ENCODE results near the gene IFNA21.

DNA sequence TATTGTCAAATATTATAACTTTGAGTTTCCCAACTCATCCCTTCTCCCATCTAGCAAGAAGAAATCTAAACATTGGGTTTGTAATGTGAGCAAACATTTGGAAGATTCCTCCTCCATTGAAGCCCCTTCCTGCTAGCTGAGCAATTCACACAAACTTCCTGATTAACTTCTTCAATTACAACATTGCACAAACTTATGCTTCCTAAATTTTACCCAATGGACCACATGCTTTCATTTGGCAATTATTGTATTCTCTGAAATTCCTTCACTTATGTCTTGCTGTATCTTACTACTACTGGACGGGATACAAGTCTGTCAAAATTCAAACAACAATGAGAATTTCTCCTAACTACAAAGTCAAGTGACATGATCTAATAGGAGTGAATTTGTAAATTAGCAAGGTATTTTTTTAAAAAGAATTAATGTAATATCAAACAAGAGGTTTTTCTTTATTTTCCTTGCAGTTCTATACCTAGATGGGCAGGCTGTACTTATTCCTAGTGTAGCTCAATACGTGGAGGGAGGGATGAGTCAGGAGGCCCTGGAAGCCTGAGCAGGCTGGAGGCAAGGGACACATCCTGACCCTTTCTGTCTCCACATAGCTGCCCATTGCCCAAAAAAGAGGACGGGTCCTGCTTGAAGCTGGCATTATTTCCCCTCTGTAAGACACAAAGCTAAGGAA is 13.0 kb downstream of the IFNA21 start:
- TF ChIP-seq, protein P1, sequence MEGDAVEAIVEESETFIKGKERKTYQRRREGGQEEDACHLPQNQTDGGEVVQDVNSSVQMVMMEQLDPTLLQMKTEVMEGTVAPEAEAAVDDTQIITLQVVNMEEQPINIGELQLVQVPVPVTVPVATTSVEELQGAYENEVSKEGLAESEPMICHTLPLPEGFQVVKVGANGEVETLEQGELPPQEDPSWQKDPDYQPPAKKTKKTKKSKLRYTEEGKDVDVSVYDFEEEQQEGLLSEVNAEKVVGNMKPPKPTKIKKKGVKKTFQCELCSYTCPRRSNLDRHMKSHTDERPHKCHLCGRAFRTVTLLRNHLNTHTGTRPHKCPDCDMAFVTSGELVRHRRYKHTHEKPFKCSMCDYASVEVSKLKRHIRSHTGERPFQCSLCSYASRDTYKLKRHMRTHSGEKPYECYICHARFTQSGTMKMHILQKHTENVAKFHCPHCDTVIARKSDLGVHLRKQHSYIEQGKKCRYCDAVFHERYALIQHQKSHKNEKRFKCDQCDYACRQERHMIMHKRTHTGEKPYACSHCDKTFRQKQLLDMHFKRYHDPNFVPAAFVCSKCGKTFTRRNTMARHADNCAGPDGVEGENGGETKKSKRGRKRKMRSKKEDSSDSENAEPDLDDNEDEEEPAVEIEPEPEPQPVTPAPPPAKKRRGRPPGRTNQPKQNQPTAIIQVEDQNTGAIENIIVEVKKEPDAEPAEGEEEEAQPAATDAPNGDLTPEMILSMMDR (IDR thresholded peaks at IDR 0.05), result no peak
- TF ChIP-seq POLR2A (IDR thresholded peaks at IDR 0.05), result no peak

Measured in adrenal gland (tissue), 5 donors.